ENCODE measurements around the gene STK39. TPM values are rescaled to one million over a fixed set of nuclear protein-coding genes. Genes with fewer than 3 reads are reported as not detected.

Gene STK39
- total and polyA plus RNA-seq, 2 of the 4 experiments (the other 2 are of a cell fraction): 11.8 to 16.4 TPM

GRCh38 chr2:168139852-168140251 is 107.5 kb downstream of the STK39 start:
- Histone ChIP-seq H2AK9ac (replicated peaks; ENCODE audit: low read depth, low read length, poor library complexity) (no peak overlapping the region), H3K27me3 (ENCODE audit: control insufficient read depth, insufficient read depth, low read length) (no peaks in the 10 kb centered on the region), H2AK5ac (ENCODE audit: low read depth, low read length) (no peak overlapping the region), H2BK20ac (ENCODE audit: low read depth, low read length) (no peak overlapping the region), H3K27ac (ENCODE audit: insufficient read depth, low read length) (no peak overlapping the region), H4K91ac (ENCODE audit: insufficient read depth, low read depth, low read length) (no peak overlapping the region), H4K8ac (ENCODE audit: low read depth in 2 of 2, low read length in 2 of 2) (no peak overlapping the region), H3K9me1 (ENCODE audit: insufficient read depth, low read length) (peaks cover 4% of the 10 kb centered on the region), H3K18ac (ENCODE audit: low read depth, low read length) (no peak overlapping the region), H3K36me3 (ENCODE audit: control insufficient read depth, insufficient read depth, low read length) (peaks cover 10% of the 10 kb centered on the region), H4K20me1 (ENCODE audit: insufficient read depth, low read length) (no peaks in the 10 kb centered on the region), H3K9ac (ENCODE audit: low read depth, low read length) (no peak overlapping the region), H2BK120ac (ENCODE audit: low read depth, low read length) (no peak overlapping the region), H3K4ac (ENCODE audit: low read depth, low read length) (no peak overlapping the region), H3K14ac (replicated peaks; ENCODE audit: low read depth, low read length) (no peak overlapping the region), H3K9me3 (ENCODE audit: control insufficient read depth, insufficient read depth, low read length) (no peaks in the 10 kb centered on the region), H4K5ac (ENCODE audit: low read depth, low read length) (no peak overlapping the region), H3K23ac (ENCODE audit: low read depth, low read length) (no peak overlapping the region), H3K4me2 (ENCODE audit: low read depth, low read length) (no peak overlapping the region), H2BK5ac (ENCODE audit: low read depth, low read length, poor library complexity, severe bottlenecking) (no peak overlapping the region), H3K4me1 (ENCODE audit: control insufficient read depth, insufficient read depth, low read length) (peaks cover 3% of the 10 kb centered on the region), H2AFZ (replicated peaks; ENCODE audit: low read length, poor library complexity) (no peak overlapping the region), H3K4me3 (ENCODE audit: insufficient read depth, low read depth, low read length) (no peak overlapping the region), H2BK15ac (ENCODE audit: low read depth, low read length) (no peak overlapping the region), H3K56ac (ENCODE audit: extremely low read depth, insufficient read depth, low read length) (no peak overlapping the region), H3K79me1 (ENCODE audit: low read depth in 1 of 2, low read length in 2 of 2) (peaks cover 6 to 21% of the 10 kb centered on the region in 2 experiments; a peak in 3 of 4 replicates)
- TF ChIP-seq MXI1 (IDR thresholded peaks at IDR 0.05; ENCODE audit: borderline replicate concordance, low read depth, low read length): no peak
- TF ChIP-seq NFE2L2 (IDR thresholded peaks at IDR 0.05; ENCODE audit: low read depth, low read length): no peak
- TF ChIP-seq CTCF (conservative IDR thresholded peaks at IDR 0.05; ENCODE audit: low read depth, low read length): no peak
- no peak for TF ChIP-seq RFX5 (IDR thresholded peaks at IDR 0.05; ENCODE audit: low read depth, low read length)
- no peak for TF ChIP-seq POLR2A (IDR thresholded peaks at IDR 0.05; ENCODE audit: low read depth, low read length)
- in situ Hi-C loops (cut with MboI; ENCODE audit: low sequenced_read_pairs): loop anchor here (25.0 kb wide), 1 partner anchor 747 kb away; the partner anchor contains the start of gene SPC25
- CTCF ChIA-PET: no interaction called here
- dilution Hi-C loops (cut with HindIII; ENCODE audit: low sequenced_read_pairs, unreplicated experiment): no loop called here
- no CpG with 5 or more reads among the region's 4 CpGs for WGBS, 2 experiments (ENCODE audit: extremely low coverage in 2 of 2, insufficient read length in 1 of 2)
- no peak for DNase-seq
- intact Hi-C loops (cut with micrococcal nuclease): loop anchor here (5.0 to 10.0 kb wide), 4 partner anchors 207 to 775 kb away; no protein-coding TSS in a partner anchor
- ATAC-seq (ENCODE audit: low read depth): no peak
- no TSS peak for BruUV-seq (replicated peaks)
- POLR2A ChIA-PET (ENCODE audit: unreplicated experiment): no interaction called here
